KOPT-K1 (cell line): ENCODE results near the gene MED29.
A peak's percentile ranks its signal among the peaks of the same experiment; 100 is the strongest.

Experiments
- H3K27ac ChIP-seq: fragments of 200-600 bp; sonication (generic); 2 replicates; pipeline ENCODE4 v1.5.1; 2016; ENCODE audit warnings: antibody characterized with exemption, mild to moderate bottlenecking, low read depth, low read length; ENCODE audit not compliant: poor library complexity, severe bottlenecking
- H3K36me3 ChIP-seq: fragments of 200-600 bp; sonication (generic); 2 replicates; pipeline ENCODE4 v1.5.1; 2017; ENCODE audit warnings: antibody characterized with exemption, mild to moderate bottlenecking, low read length, moderate library complexity; ENCODE audit not compliant: insufficient read depth
- H3K9me3 ChIP-seq: fragments of 200-600 bp; sonication (generic); 2 replicates; pipeline ENCODE4 v1.5.1; 2017; ENCODE audit warnings: antibody characterized with exemption, low read length, mild to moderate bottlenecking; ENCODE audit not compliant: insufficient read depth, poor library complexity, severe bottlenecking

Gene MED29

GRCh38 chr19:39410831-39411080 is 19.6 kb downstream of the MED29 start:
- H3K36me3 ChIP-seq: peaks cover 22% of the 10 kb centered on the region
- peak overlapping the region; percentile 95 for H3K27ac ChIP-seq
- no peaks in the 10 kb centered on the region for H3K9me3 ChIP-seq

DNA sequence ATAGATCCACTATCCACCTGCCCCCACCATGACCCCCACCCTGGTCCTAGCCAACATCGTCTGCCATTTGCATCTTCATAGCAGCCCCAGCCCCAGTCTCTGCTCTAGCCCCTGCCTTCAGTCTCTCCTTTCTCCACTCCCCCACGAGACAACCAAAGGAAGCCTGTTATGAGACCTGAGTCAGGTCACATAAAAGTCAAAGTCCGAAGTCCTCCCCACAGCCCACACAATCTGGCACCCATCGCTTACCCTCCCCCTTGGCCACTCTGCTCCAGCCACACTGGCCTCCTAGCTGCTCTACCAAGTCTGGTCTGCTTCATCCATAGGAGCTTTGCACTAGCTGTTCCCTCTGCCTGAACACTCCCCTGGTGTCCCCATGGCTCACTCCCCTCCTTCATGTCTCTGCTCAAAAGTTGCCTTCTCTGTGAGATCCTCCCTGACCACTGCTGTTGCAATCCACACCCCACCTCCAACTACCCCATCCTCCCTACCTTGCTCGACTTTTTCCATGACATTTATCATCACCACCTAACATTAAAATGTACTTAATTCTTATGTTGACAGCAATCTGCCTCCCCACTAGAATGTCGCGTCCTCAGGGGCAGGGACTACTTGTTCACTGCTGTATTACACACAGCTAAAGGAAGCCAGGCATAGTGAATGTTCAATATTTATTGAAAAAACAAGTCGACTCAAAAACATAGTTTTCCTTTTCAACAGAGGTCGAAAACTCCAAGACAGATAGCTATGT is 20.1 kb downstream of the MED29 start:
- peaks cover 27% of the 10 kb centered on the region for H3K36me3 ChIP-seq
- no peaks in the 10 kb centered on the region for H3K9me3 ChIP-seq
- H3K27ac ChIP-seq: peak overlapping the region; percentile 95

DNA sequence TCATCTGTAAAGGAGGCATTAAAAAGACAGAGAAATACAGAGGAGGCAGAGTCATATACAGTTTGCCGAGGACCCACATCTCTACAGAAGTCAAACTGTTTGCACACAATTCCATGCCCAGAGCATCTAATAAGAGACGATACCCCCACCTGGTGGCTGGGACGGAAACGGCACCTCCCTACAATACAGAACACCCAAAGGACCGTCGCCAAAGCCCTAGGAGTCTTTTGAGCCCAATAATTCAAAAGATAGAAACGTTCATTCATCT is 20.6 kb downstream of the MED29 start:
- Histone ChIP-seq H3K9me3 (no peaks in the 10 kb centered on the region), H3K27ac (peak overlapping the region; percentile 95), H3K36me3 (peaks cover 32% of the 10 kb centered on the region)

- Histone ChIP-seq H3K9me3 (no peaks in the 10 kb centered on the region), H3K27ac (peak within 1 kb of the TSS; percentile 95), H3K36me3 (peaks cover 37% of the 10 kb centered on the region)
Observed at GRCh38 chr19:39412100-39412866, 21.1 kb downstream of the MED29 start, which contains the start of gene PLEKHG2. TSS of gene PLEKHG2 (plus strand) at chr19:39412669. CDS start at chr19:39414087, 1,418 bp downstream.

- H3K36me3 ChIP-seq: peaks cover 40% of the 10 kb centered on the region
- no peaks in the 10 kb centered on the region for H3K9me3 ChIP-seq
- peak overlapping the region; percentile 95 for H3K27ac ChIP-seq
Observed at GRCh38 chr19:39412867-39413271, 21.7 kb downstream of the MED29 start.

GRCh38 chr19:39413272-39413910 is 22.2 kb downstream of the MED29 start:
- Histone ChIP-seq H3K27ac (peak overlapping the region; percentile 95), H3K9me3 (no peaks in the 10 kb centered on the region), H3K36me3 (peaks cover 40% of the 10 kb centered on the region)

GRCh38 chr19:39413911-39414608 is 22.9 kb downstream of the MED29 start:
- peak overlapping the region; percentile 95 for H3K27ac ChIP-seq
- peaks cover 42% of the 10 kb centered on the region; the same call in 1 of the 2 replicates for H3K36me3 ChIP-seq
- H3K9me3 ChIP-seq: no peaks in the 10 kb centered on the region

DNA sequence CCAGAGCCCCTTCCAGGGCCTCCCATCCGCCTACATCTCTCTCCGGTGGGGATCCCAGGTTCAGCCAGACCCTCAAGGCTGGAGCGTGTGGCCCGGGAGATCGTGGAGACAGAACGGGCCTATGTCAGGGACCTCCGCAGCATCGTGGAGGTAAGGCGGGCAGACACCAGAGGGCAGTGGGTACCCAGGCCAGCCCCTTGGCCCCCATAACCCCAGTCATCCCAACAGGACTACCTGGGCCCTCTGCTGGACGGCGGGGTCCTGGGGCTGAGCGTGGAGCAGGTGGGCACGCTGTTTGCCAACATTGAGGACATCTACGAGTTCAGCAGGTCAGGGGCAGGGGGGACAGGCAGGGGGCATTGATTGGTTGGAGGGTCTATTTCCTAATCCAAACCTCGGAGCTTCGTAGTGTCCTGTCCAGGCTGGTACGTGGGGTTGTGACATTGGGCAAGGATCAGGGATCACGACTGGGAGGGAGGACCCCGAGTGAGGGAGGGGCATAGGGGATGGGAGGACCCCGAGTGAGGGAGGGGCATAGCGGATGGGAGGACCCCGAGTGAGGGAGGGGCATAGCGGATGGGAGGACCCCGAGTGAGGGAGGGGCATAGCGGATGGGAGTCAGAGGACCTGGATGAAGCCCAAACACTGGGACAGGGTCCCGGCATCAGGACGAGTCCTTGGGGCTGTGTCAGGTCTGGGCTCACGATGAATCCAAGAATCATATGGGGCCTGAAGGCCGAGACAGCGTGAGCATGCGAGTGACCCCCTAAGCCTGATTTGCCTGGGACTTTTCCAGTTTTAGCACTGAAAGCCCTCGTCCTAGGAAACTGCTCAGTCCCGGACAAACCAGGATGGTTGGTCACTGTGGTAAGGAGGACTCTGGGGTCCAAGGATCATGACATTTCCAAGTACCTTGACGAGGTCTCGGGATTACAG is 24.2 kb downstream of the MED29 start:
- H3K27ac ChIP-seq: no peak overlapping the region
- peaks cover 50% of the 10 kb centered on the region; the same call in 1 of the 2 replicates for H3K36me3 ChIP-seq
- no peaks in the 10 kb centered on the region for H3K9me3 ChIP-seq

DNA sequence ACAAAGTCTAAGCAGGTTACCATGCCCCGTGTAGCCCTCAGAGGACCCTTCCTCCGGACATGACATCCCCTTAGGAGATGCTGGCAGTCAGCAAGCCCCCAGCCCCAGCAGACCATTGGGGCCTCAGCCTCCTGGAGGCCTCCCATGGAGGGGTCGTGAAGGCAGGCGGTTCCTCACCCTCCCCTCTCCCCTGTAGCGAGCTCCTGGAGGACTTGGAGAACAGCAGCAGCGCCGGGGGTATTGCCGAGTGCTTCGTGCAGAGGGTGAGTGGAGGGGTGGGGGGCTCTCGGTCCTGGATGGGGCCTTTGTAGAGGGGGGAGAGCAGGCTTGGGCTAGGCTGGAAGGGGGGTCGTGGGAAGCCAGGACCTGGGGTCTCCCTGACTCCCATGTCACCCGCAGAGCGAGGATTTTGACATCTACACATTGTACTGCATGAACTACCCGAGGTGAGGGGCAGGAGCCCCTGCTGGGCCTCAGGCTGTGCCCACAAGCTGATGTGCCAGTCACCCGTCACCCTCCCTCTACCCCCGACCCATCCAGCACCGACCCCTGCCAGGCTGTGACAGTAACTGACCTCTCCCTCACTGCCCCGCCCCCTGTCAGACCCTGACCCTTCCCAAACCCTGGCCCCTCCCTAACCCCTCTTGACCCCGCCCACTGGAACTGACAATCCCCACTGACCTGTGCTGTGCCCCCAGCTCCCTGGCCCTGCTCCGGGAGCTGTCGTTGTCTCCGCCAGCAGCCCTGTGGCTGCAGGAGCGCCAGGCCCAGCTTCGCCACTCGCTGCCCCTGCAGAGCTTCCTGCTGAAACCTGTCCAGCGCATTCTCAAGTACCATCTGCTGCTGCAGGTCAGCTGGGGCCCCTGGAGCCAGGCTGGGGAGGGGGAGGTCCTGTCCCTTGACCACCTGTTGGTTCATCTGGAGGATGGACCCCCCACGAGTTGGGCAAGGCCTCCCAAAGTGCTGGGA is 25.3 kb downstream of the MED29 start:
- Histone ChIP-seq H3K27ac (no peak overlapping the region), H3K36me3 (peaks cover 61% of the 10 kb centered on the region; the same call in 1 of the 2 replicates), H3K9me3 (no peaks in the 10 kb centered on the region)

- Histone ChIP-seq H3K27ac (no peak overlapping the region), H3K36me3 (peaks cover 72% of the 10 kb centered on the region), H3K9me3 (no peaks in the 10 kb centered on the region)
Observed at GRCh38 chr19:39417463-39418181, 26.4 kb downstream of the MED29 start.

DNA sequence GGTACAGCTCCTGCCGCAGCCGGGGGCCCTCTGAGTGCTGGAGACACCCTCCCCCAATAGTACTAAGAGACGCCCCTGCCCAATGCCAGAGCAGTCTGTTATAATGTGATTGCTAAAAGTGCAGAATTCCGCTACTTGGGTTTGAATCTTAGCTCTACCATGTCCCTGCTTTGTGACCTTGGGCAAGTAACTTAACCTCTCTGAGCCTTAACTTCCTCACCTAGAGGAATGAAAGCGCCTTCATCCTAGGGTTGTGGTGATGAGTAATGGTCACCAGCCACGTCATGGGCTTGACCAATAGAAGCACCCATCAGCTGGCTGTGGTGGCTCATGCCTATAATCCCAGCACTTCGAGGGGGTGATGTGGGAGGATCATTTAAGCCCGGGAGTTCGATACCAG is 27.8 kb downstream of the MED29 start:
- no peaks in the 10 kb centered on the region for H3K9me3 ChIP-seq
- H3K27ac ChIP-seq: no peak overlapping the region
- H3K36me3 ChIP-seq: peaks cover 86% of the 10 kb centered on the region

DNA sequence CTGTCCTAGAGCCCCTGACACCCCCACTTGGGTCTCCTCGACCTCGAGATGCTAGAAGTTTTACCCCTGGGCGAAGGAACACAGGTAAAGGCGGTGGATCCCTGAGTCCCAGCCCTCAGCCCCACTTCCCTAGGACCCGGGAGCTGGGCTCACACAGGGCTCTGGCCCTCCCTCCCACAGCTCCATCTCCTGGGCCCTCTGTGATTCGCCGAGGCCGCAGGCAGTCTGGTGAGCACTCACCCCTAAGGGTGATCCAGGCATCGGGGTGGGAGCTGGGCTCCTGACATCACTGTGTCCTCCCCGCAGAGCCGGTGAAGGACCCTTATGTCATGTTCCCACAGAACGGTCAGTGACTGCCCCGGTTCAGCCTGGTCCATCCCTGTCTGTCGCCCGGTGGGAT is 29.6 kb downstream of the MED29 start:
- H3K9me3 ChIP-seq: no peaks in the 10 kb centered on the region
- no peak overlapping the region for H3K27ac ChIP-seq
- H3K36me3 ChIP-seq: peaks cover 93% of the 10 kb centered on the region

GRCh38 chr19:39422020-39422419 is 30.8 kb downstream of the MED29 start:
- no peak overlapping the region for H3K27ac ChIP-seq
- H3K36me3 ChIP-seq: peaks cover 82% of the 10 kb centered on the region
- H3K9me3 ChIP-seq: no peaks in the 10 kb centered on the region
